C4-2B (cell line): Measurements from ENCODE around the gene GIPC1.

Source experiments
- CTCF ChIP-seq: fragments of 450-650 bp; conservative IDR thresholded peaks from 2 replicates; pipeline ENCODE4 v1.5.1; 2017; ENCODE audit warnings: mild to moderate bottlenecking
- ZFX ChIP-seq: fragments of 450-650 bp; IDR thresholded peaks from 2 replicates; pipeline ENCODE4 v1.6.1; 2017

- no peak for TF ChIP-seq CTCF
- no peak for TF ChIP-seq ZFX
Observed at GRCh38 chr19:14542711-14543328, 46.9 kb upstream of the GIPC1 start.
